ENCODE data around the gene RHOH.

DNA sequence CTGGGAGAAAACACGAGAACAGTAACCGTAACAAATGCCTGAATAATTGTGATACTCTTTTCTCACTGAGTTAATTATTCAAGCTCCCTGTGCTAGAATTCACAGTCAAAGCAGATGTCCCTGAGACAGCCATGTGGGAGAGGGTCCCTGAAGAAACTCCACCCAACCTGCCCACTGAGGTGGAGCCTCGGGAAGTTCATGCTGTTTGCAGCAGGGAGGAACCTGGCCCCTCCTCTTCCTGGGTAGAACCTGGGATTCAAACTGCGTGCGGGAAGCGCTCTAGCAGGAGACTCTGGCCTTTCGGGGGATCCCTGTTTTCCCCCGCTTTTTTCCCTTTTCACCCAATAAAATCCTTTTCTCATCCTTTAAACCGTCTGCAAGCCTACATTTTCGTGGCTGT is 20.2 kb upstream of the RHOH start:
- no peak for TF ChIP-seq ZNF394 (tag by site-specific recombination; IDR thresholded peaks at IDR 0.05; ENCODE audit: borderline replicate concordance)
- TF ChIP-seq ZNF830 (tag by site-specific recombination; IDR thresholded peaks at IDR 0.05; ENCODE audit: low read depth): no peak
- TF ChIP-seq SP2 (tag by site-specific recombination; IDR thresholded peaks at IDR 0.05): no peak
- TF ChIP-seq YY1 (tag by site-specific recombination; IDR thresholded peaks at IDR 0.05): no peak
- TF ChIP-seq ZNF174 (tag by site-specific recombination; IDR thresholded peaks at IDR 0.05): no peak
